Breast epithelium (tissue), 3 donors: ENCODE measurements around the gene NINL.

ENCODE experiments used
- POLR2A ChIP-seq: fragments of 450-650 bp; IDR thresholded peaks from one replicate; pipeline ENCODE4 v1.6.1; 2016; ENCODE audit warnings: antibody characterized with exemption, mild to moderate bottlenecking, moderate library complexity
- POLR2AphosphoS5 ChIP-seq, 3 donors: sonication (generic); formaldehyde crosslinking; IDR thresholded peaks; one replicate each; pipeline ENCODE4 v1.6.1; 2017; ENCODE audit warnings: antibody characterized with exemption in 3 of 3
- TF ChIP-seq, protein P1 (sequence below), 3 donors: fragments of 450-650 bp; IDR thresholded peaks; one replicate each; pipeline ENCODE4 v1.5.1; 2016 to 2017; ENCODE audit warnings: antibody characterized with exemption in 3 of 3, mild to moderate bottlenecking in 3 of 3, moderate library complexity in 3 of 3

DNA sequence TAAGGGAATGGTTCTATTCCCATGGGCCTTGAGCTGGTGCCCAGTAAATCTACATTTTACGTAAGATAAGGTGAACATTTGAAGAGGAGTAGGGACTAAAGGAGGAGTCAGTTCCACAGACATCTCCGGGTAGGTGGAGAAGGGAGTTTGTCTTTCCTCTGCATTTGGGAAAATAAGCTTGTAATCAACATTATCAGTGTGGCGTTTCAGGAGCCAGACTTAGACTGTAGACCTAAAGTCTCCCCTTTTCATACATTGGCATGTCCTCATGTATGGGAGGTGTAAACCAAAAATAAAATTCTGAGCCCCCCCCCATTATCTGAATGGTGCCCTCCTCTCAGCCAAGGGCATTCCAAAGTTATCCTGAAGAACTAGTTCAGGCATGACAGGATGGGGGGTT is 40.2 kb downstream of the NINL start:
- TF ChIP-seq, protein P1, sequence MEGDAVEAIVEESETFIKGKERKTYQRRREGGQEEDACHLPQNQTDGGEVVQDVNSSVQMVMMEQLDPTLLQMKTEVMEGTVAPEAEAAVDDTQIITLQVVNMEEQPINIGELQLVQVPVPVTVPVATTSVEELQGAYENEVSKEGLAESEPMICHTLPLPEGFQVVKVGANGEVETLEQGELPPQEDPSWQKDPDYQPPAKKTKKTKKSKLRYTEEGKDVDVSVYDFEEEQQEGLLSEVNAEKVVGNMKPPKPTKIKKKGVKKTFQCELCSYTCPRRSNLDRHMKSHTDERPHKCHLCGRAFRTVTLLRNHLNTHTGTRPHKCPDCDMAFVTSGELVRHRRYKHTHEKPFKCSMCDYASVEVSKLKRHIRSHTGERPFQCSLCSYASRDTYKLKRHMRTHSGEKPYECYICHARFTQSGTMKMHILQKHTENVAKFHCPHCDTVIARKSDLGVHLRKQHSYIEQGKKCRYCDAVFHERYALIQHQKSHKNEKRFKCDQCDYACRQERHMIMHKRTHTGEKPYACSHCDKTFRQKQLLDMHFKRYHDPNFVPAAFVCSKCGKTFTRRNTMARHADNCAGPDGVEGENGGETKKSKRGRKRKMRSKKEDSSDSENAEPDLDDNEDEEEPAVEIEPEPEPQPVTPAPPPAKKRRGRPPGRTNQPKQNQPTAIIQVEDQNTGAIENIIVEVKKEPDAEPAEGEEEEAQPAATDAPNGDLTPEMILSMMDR (IDR thresholded peaks at IDR 0.05) = no peak
- TF ChIP-seq POLR2AphosphoS5 (IDR thresholded peaks at IDR 0.05) (no peak), POLR2A (no peak)
